VCaP (cell line): ENCODE results near the gene DOCK3.

Source experiments
- H3K27ac ChIP-seq: fragments of 450-650 bp; 2 replicates; pipeline ENCODE4 v1.5.1; 2017
- CTCF ChIP-seq: fragments of 450-650 bp; conservative IDR thresholded peaks from 2 replicates; pipeline ENCODE4 v1.5.1; 2017; ENCODE audit warnings: mild to moderate bottlenecking, moderate library complexity

The DOCK3 gene

GRCh38 chr3:51337666-51338065 is 662.9 kb downstream of the DOCK3 start:
- no peak for TF ChIP-seq CTCF
- H3K27ac ChIP-seq, result no peak overlapping the region

- peak overlapping the region; percentile 16; the same call in 1 of the 2 replicates for H3K27ac ChIP-seq
- TF ChIP-seq CTCF, result no peak
These were observed 663.9 kb downstream of the DOCK3 start for GRCh38 chr3:51338632-51339031.

- no peak overlapping the region for H3K27ac ChIP-seq
- no peak for TF ChIP-seq CTCF
These were observed 665.5 kb downstream of the DOCK3 start for GRCh38 chr3:51340013-51340829.

- no peak for TF ChIP-seq CTCF
- no peak overlapping the region for H3K27ac ChIP-seq
These were observed 666.4 kb downstream of the DOCK3 start for GRCh38 chr3:51340989-51341636.

- no peak for TF ChIP-seq CTCF
These were observed 669.4 kb downstream of the DOCK3 start for GRCh38 chr3:51343918-51344687.

GRCh38 chr3:51350751-51351150 is 676.0 kb downstream of the DOCK3 start:
- no peak for TF ChIP-seq CTCF
- no peak overlapping the region for H3K27ac ChIP-seq

More at GRCh38 chr3:51343918-51344687, 669.4 kb downstream of the DOCK3 start:
- H3K27ac ChIP-seq, result no peak overlapping the region

GRCh38 chr3:51353131-51353530 is 678.4 kb downstream of the DOCK3 start:
- TF ChIP-seq CTCF, result no peak
- no peak overlapping the region for H3K27ac ChIP-seq
